Retina (tissue), 1 donor: ENCODE measurements around the gene TBC1D8.
A peak's percentile ranks its signal among the peaks of the same experiment; 100 is the strongest.

ENCODE experiments used
- DNase-seq: peaks from one replicate; pipeline ENCODE4 v3.0.0-alpha.2; 2016

TBC1D8 gene

GRCh38 chr2:101135412-101136296 lies 15.5 kb downstream of the TBC1D8 start:
- DNase-seq: no peak

DNA sequence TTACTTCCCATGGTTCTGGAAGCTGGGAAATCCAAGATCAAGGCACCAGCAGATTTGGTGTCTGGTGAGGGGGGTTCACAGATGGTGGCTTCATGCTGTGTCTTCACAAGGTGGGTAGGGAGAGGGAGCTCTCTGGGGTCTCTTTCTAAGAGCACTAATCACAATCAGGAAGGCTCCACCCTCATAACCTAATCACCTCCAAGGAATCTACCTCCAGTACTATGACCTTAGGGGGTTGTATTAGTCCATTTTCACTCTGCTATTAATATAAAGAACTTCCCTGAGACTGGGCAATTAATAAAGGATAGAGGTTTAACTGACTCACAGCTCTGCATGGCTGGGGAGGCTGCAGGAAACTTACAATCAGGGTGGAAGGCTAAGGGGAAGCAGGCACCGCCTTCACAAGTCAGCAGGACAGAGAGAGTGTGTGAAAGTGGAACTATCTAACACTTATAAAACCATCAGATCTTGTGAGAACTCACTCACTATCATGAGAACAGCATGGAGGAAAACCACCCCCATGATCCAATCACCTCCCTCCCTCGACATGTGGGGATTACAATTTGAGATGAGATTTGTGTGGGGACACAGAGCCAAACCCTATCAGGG lies 17.6 kb downstream of the TBC1D8 start:
- DNase-seq: no peak

DNA sequence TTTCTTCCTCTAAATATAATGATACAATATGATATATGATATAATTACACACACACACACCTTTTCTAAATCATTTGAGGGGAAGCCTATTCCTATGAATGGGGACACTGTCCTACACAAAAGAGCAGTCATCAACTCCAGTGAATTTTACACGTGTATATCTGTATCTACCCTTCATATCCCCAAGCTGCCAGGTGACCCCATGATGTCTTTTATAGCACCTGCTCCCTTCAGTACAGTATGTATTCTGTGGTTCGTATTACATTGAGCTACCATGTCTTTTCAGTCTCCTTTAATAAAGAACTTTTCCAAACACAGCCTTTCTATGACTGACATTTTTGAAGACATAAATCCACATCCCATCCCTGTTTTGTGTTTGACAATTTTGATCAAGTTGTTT lies 19.0 kb downstream of the TBC1D8 start:
- no peak for DNase-seq

GRCh38 chr2:101130081-101130480 lies 21.1 kb downstream of the TBC1D8 start:
- DNase-seq: no peak

- no peak for DNase-seq
These were observed 23.7 kb downstream of the TBC1D8 start for GRCh38 chr2:101127319-101128056.

DNA sequence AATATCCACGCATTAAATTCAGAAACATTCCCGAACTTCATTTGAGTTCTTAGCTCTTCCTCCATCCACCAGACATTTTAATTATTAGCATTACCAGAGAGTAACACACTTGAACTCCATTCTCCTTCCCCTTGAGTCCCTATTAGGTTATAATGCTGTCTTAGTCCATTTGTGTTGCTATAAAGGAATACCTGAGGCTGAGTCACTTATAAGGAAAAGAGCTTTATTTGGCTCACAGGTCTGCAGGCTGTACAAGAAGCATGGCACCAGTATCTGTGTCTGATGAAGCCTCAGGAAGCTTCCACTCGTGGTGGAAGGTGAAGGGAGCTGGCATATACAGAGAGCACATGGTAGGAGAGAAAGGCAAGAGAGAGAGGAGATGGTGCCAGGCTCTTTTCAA lies 25.4 kb downstream of the TBC1D8 start:
- no peak for DNase-seq

GRCh38 chr2:101125374-101125773 lies 25.8 kb downstream of the TBC1D8 start:
- DNase-seq: no peak

GRCh38 chr2:101124643-101125366 lies 26.4 kb downstream of the TBC1D8 start:
- DNase-seq: no peak

DNA sequence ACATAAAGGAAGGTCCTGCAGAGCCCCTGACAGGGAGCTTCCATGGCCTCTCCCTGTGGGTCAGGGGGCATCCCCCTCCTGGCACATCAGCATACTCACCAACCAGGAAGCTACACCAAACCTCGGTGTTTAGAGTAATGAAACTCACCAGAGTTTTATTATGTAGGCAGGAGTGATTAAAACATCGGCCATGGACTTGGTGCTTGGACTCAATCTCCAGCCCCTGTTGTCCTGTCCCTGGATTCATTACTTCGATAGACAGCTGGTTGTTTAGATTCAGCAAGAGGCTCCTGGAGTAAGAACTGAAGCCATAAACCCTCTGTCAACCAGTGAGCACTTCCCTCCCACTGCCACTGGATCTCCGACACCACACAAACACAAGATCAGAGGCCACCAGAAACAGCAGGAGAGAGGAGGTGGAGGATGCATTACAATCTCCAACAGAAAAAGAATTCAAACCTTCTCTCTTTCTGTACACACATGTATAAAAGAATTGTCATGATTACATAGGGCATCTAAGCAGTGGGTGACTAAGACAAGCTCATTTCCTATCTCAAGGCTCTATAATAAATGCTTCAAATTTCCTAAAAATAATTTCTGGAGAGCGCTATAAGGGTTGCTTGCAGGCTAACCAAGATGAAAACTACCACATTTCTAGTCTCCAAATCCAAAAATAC lies 27.2 kb downstream of the TBC1D8 start:
- DNase-seq: no peak

- no peak for DNase-seq
These were observed 30.0 kb downstream of the TBC1D8 start for GRCh38 chr2:101121174-101121573.

DNA sequence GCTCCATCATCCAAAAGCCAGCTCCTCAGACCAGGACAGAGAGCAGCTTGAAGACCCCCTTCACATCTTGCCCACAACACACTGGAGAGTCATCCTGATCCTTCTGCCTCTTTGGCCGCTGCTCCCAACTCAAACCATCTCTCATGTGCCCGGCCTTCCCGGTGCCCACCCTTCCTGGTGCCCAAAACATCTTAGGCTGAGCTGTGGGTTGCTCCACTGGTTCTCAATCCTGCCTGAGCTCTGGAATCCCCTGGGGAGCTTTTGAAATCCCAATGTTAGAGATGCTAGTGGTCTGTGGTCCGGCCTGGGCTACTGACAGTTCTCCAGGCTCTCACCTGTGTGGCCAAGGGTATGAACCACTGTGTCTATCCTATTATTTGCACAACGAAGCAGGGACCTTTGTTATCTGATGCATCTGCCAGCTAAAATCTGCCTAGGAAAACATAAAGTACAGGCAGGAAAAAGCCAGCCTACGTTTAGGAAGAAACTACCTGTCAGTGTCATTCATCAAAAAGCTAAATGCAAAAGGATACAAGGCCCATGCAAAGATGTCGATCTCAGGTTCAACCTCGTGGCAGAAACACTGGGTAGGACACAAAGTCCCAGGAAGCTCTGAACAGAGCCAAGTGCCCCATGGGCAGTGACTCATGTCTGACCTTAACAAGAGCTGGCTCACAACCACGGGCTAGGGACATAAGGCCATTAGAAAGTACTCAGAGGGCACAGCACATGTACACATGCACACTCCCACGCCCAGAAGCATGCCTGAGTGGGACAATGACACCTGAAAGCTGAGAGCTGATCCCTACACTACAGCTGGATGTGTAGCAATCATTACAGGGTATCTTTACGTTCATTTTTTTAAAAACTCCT lies 30.8 kb downstream of the TBC1D8 start:
- no peak for DNase-seq

GRCh38 chr2:101119431-101119830 lies 31.8 kb downstream of the TBC1D8 start:
- no peak for DNase-seq

DNA sequence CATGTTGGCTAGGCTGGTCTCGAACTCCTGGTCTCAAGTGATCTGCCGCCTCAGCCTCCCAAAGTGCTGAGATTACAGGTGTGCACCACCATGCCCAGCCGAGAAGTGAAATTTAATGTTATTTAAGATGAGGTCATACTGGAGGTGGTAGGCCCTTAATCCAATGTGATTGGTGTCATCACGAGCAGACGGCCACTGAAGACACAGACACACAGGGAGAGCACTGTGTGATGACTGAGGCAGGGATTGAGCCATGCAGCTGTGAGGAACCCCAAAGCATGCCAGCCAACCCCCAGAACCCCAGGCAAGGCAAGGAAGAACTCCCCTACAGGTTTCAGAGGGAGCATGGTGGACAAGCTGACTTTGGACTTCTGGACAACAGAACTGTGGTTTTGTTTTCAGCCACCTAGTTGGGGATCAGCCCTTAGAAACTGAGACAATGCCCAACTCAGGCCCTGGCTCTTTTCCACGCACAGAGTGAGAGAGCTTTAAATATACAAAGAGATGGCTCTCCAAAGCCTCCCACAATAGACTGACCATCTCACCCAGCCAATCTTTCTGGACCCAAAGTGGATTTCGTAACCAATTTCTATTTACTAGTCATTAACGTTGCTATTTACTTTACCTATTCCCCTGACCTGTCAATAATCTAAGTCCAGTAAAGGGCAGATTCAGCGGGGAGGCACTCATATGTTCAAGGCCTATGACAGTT lies 34.2 kb downstream of the TBC1D8 start:
- no peak for DNase-seq

DNA sequence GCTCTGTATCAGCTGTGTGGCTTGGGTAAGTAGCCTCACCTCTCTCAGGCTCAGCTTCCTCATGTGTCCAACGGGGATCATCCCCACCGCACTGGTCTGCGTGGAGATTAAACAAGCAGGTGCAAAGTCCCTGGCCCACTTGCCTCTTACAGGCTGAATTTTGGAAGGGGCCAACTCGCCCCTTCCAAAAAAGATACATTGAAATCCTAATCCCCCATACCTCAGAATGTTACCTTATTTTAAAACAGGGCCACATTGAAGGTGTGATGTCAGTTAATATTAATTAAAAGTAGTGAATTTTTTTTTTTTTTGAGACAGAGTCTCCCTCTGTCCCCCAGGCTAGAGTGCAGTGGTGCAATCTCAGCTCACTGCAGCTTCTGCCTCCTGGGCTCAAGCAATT lies 34.8 kb downstream of the TBC1D8 start:
- DNase-seq: no peak

GRCh38 chr2:101115664-101116063 lies 35.5 kb downstream of the TBC1D8 start:
- no peak for DNase-seq

DNA sequence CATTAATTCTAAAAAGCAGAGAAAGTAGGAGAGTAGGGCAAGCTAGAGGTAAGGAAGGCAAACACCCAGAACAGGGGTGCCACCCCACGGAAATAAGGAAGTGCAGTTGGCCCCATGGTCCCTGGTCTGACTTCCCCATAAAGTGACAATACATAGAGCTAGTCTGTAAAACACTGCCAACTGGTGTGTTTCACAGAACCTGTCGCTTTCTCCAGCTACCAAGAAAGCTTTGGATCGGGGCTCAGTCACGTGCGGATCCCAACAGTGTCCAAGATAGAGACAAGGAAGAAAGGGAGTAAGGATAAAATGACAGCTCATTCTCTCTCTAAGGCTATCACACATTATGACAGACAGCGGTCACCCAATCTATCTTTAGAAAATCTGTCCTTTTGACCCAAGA lies 36.4 kb downstream of the TBC1D8 start:
- DNase-seq: no peak

DNA sequence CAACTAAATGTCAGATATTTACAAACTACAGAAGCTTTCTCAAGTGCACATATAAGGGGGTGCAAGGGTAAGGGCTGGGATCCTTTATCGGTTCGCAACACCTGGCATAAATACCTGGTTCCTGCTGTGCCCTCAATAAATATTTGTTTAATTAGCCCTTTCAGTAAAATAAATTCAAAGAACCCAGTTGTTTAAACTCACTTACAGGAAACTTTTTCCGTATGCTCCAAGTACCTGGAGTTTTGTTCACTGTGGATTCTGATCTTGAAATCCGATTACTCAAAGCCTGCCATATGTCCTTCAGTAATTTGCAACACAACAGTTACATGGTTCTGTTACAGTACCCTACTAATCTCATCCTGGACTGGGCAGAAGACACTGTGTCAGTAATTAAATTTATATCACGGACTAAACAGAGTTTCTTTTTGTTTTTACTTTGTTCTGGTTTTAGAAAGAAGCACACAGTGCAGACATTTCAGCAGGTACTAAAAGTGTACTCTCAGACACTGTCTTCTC lies 36.9 kb downstream of the TBC1D8 start:
- no peak for DNase-seq

DNA sequence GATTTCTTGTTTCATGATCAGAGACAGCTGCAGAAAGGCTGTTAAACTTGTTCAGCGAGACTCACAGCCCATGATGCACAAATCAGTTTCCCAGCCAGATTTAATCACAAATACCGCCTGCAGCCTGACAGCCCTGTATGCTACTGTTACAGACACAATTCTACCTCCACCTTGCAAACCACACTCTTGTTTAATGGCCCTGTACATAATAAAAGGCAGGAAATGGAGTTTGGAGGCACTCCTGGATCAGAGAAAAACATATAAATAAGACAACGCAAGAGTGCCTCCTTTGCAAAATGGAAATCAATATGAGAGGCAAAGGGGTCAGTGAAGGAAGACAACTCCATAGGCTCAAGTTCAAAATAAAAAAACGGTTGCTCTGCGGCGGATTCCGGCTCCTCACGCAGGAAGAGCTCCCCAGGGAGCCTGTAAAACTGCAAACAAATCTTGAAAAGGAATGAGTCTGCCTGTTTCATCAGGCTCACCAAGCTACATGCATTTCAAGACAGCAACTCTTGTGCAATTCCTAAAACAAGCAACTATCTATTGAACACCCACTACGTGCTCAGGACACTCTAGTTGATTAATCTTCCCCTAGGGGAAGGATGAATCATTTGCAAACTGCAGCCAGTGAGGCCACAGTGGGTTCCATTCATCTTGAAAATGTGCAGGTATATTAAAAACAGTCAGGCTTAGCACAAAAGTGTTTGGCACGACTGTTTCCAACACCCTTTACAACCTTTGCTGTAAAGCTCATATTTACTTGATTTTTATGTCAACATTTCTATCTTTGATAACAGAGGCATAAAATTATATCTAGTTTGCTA lies 37.5 kb downstream of the TBC1D8 start:
- DNase-seq: peak; percentile 44

DNA sequence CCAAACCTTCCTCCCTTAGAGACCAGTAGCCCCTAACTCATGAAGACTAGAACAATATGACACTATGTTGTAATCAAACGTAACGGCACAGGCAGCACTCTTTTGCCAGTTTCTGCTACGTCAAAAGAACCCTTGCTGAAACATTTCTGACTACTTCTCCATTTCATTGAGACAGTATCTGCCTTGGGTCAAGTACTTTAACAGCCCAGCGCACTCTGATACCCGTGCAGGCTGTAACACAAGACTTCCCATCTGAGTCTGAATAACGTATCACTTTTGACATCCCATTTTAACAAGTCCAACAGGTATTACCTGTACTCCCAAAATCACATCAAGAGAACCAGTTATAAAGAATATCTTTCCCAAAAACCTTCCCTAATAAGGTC lies 38.4 kb downstream of the TBC1D8 start:
- DNase-seq: no peak
